ENCODE data around the gene CPHXL2. TPM values are rescaled to one million over a fixed set of nuclear protein-coding genes. Genes with fewer than 3 reads are reported as not detected.
A peak's percentile ranks its signal among the peaks of the same experiment; 100 is the strongest.

CPHXL2 gene
- total RNA-seq, 4 donors from 2014 or later: not detected

DNA sequence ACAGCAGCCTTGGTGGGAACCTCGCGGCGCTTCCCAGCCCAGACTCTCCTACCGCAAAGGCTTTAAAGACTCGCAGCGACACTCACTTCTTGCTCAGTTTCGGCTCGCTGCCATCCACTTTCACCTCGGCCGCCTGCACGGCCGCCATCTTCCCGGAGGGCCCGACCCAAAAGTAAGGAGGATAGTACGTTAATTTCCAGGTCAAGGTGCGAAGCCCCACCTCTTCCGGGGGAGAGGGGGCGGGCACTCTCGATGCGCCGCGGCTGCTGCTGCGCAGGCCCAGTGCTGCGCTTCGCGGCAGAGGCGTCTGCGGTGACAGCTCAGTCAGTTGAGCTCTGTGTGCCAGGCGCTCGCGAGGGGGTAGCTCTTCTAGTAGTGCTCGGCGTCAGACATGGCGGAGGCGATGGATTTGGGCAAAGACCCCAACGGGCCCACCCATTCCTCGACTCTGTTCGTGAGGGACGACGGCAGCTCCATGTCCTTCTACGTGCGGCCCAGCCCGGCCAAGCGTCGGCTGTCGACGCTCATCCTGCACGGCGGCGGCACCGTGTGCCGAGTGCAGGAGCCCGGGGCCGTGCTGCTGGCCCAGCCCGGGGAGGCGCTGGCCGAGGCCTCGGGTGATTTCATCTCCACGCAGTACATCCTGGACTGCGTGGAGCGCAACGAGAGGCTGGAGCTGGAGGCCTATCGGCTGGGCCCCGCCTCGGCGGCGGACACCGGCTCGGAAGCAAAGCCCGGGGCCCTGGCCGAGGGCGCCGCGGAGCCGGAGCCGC lies 29.1 kb downstream of the CPHXL2 start, which contains the start of the genes KARS1 and TERF2IP:
KARS1 (minus strand) TSS at position 174 of the 773 bp plus-strand sequence; CDS start at position 148, 26 bp downstream.
TERF2IP (plus strand) TSS at position 282 of the 773 bp plus-strand sequence; CDS start at position 392, 110 bp downstream.
- Histone ChIP-seq H3K27me3 (no peaks in the 10 kb centered on the region), H3K27ac (peak within 1 kb of the TSS; percentile 95 to 98 (median 97)), H3K4me3 (peak within 1 kb of the TSS; percentile 85 to 99 (median 92)), H3K4me1 (peaks cover 58 to 59% of the 10 kb centered on the region in 2 donors), H3K9me3 (no peaks in the 10 kb centered on the region), H3K36me3 (peaks cover 0 to 19% of the 10 kb centered on the region in 2 donors)
- ATAC-seq (peak; percentile 92), DNase-seq (peak; percentile 93 to 94)
- in situ Hi-C loops (cut with MboI; ENCODE audit: low sequenced_read_pairs in 4 of 4) (loop anchor here in 1 of 4 donors (25.0 kb wide), 2 partner anchors 185 to 660 kb away; partner anchors contain the start of genes TMEM170A, WDR59 and ZNRF1), intact Hi-C loops (cut with DNase I; ENCODE audit: low total_unique reads) (loop anchor here (1.0 to 10.0 kb wide), 5 partner anchors 24 to 1545 kb away; partner anchors contain the start of genes ADAT1, CTRB2, GABARAPL2 and MON1B)
- TF ChIP-seq, protein P1, sequence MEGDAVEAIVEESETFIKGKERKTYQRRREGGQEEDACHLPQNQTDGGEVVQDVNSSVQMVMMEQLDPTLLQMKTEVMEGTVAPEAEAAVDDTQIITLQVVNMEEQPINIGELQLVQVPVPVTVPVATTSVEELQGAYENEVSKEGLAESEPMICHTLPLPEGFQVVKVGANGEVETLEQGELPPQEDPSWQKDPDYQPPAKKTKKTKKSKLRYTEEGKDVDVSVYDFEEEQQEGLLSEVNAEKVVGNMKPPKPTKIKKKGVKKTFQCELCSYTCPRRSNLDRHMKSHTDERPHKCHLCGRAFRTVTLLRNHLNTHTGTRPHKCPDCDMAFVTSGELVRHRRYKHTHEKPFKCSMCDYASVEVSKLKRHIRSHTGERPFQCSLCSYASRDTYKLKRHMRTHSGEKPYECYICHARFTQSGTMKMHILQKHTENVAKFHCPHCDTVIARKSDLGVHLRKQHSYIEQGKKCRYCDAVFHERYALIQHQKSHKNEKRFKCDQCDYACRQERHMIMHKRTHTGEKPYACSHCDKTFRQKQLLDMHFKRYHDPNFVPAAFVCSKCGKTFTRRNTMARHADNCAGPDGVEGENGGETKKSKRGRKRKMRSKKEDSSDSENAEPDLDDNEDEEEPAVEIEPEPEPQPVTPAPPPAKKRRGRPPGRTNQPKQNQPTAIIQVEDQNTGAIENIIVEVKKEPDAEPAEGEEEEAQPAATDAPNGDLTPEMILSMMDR (IDR thresholded peaks at IDR 0.05 in 4 of 5, conservative IDR thresholded peaks at IDR 0.05 in 1 of 5): no peak
- peak; percentile 97 for TF ChIP-seq POLR2A (IDR thresholded peaks at IDR 0.05)

DNA sequence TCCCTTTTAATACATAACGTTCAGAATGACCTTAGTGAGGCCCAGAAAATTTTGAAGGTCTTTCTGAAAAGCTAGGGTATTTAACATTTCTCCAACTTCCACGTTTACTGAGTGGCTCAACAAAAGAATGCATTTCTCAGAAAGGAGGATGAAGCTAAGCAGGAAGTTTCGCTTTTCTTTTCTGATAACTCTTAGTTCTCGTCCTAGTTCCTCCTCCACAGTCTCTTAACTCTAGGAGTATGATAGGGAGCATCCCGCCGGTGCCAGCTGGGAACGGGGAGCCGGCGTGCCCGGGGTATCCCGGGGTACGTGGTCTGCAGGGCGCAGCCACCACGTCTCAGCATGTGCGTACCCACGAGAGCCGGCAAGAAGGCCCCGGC lies 29.7 kb downstream of the CPHXL2 start:
- TF ChIP-seq, protein P1 (IDR thresholded peaks at IDR 0.05 in 4 of 5, conservative IDR thresholded peaks at IDR 0.05 in 1 of 5): no peak
- no peak for TF ChIP-seq POLR2A (IDR thresholded peaks at IDR 0.05)
- in situ Hi-C loops (cut with MboI; ENCODE audit: low sequenced_read_pairs in 4 of 4) (loop anchor here in 1 of 4 donors (25.0 kb wide), 2 partner anchors 185 to 660 kb away; partner anchors contain the start of genes TMEM170A, WDR59 and ZNRF1), intact Hi-C loops (cut with DNase I; ENCODE audit: low total_unique reads) (loop anchor here (1.0 to 10.0 kb wide), 5 partner anchors 24 to 1545 kb away; partner anchors contain the start of genes ADAT1, CTRB2, GABARAPL2 and MON1B)

DNA sequence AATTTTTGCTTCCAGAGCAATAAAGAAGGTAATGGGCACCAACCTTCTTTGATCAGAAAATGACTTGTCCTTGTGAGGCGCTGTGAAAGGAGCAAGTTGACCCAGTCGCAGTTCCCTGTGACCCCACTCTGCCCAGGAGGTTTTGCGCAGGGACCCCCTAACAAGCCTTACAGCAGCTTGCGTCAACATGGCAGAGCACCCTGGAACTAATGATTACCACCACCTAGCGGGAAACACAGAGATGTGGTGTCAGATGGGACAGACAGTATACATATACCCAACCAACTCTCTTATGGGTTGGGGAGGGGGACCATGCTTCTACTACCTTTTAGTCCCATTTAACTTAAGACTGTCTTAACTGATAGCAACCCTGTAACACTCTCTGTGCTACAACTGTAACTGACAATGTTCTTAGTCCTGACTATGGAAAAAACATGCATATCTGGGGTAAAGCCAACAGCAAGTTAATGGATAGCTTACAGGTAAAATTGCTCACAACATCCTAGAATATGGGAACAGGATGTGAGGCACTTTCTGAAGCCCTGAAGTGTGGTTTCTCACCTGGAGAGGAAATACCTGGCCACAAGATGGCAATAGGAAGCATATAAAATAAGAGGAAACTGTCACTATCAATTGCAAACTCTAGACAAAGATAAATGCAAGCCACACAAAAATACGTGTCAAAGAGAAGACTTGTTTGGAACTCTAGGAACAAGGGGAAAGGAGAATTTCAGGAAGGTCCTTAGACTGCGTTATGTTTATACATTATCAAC lies 32.4 kb downstream of the CPHXL2 start:
- in situ Hi-C loops (cut with MboI; ENCODE audit: low sequenced_read_pairs in 4 of 4): loop anchor here in 1 of 4 donors (25.0 kb wide), 2 partner anchors 182 to 657 kb away; partner anchors contain the start of genes TMEM170A, WDR59 and ZNRF1
- ATAC-seq (no peak), DNase-seq (no peak)
- intact Hi-C loops (cut with DNase I; ENCODE audit: low total_unique reads): loop anchor here (5.0 to 10.0 kb wide), 2 partner anchors 440 to 1548 kb away; partner anchors contain the start of genes CTRB2 and MON1B
- no peak overlapping the region for H3K4me3 ChIP-seq
- H3K4me1 ChIP-seq: peaks cover 26 to 29% of the 10 kb centered on the region in 2 donors
- H3K27ac ChIP-seq: no peak overlapping the region
- H3K9me3 ChIP-seq: no peaks in the 10 kb centered on the region
- no peaks in the 10 kb centered on the region for H3K27me3 ChIP-seq
- no peak for TF ChIP-seq POLR2A (IDR thresholded peaks at IDR 0.05)
- TF ChIP-seq, protein P1 (IDR thresholded peaks at IDR 0.05 in 4 of 5, conservative IDR thresholded peaks at IDR 0.05 in 1 of 5): no peak
- H3K36me3 ChIP-seq: peaks cover 0 to 42% of the 10 kb centered on the region in 2 donors

More for the DNA sequence above, 29.7 kb downstream of the CPHXL2 start:
- no peaks in the 10 kb centered on the region for H3K27me3 ChIP-seq
- H3K36me3 ChIP-seq: peaks cover 0 to 19% of the 10 kb centered on the region in 2 donors
- peaks cover 53% of the 10 kb centered on the region in 2 donors for H3K4me1 ChIP-seq
- ATAC-seq: peak; percentile 24 to 29
- DNase-seq: no peak
- H3K9me3 ChIP-seq: no peaks in the 10 kb centered on the region
- peak overlapping the region; percentile 85 to 99 (median 92) for H3K4me3 ChIP-seq
- H3K27ac ChIP-seq: peak overlapping the region; percentile 95 to 98 (median 97)

DNA sequence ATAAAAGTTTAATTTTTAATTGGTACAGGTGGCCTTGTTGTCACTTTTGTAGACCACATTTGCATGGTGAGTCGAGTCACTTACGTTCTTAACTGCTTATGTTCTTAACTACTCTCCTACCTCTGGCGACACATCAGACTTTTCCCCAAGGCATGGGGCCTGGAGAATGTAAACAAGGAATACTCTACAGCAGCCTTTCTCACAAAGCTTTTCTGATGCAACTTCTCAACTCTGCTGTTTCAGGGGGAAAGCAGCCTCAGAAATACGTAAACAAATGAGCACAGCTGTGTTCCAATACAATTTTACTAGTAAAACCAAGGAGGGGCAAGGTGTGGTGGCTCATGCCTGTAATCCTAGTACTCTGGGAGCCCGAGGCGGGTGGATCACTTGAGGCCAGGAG lies 36.2 kb downstream of the CPHXL2 start:
- peaks cover 9 to 17% of the 10 kb centered on the region in 2 donors for H3K4me1 ChIP-seq
- H3K4me3 ChIP-seq: no peak overlapping the region
- no peaks in the 10 kb centered on the region for H3K27me3 ChIP-seq
- H3K27ac ChIP-seq: no peak overlapping the region
- peaks cover 0 to 78% of the 10 kb centered on the region in 2 donors for H3K36me3 ChIP-seq
- TF ChIP-seq, protein P1 (IDR thresholded peaks at IDR 0.05 in 4 of 5, conservative IDR thresholded peaks at IDR 0.05 in 1 of 5): no peak
- no peak for TF ChIP-seq POLR2A (IDR thresholded peaks at IDR 0.05)
- intact Hi-C loops (cut with DNase I; ENCODE audit: low total_unique reads): loop anchor here (10.0 kb wide), 1 partner anchor 436 kb away; the partner anchor contains the start of gene CTRB2
- no peak for DNase-seq
- no peak for ATAC-seq
- in situ Hi-C loops (cut with MboI; ENCODE audit: low sequenced_read_pairs in 4 of 4): loop anchor here in 1 of 4 donors (25.0 kb wide), 2 partner anchors 178 to 653 kb away; partner anchors contain the start of genes TMEM170A, WDR59 and ZNRF1
- no peaks in the 10 kb centered on the region for H3K9me3 ChIP-seq

All from gastrocnemius medialis (tissue), 4 donors.